Measurements from ENCODE around the gene HS3ST4. TPM values are rescaled to one million over a fixed set of nuclear protein-coding genes. Genes with fewer than 3 reads are reported as not detected.

HS3ST4 gene
- total and polyA plus RNA-seq, 2 experiments from 2014 or later: 0.44 to 2.1 TPM

DNA sequence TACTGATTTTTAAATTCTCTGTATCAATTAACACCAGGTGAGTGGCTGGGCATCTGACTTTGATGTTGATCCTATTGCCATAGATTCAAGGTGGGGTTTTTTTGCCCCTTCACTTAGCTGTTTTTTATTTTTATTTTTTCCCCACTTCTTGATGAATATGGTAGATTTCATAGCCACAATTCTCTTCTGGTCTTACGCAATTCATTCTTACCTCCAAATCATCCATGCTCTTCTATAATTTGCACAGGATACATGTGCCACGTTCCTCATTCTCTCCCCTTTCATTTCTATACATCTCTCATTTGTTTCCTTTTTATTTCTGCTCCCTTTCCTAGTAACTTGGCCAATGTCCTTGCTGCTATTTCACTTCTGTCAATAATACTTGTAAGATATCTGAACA lies 14.9 kb upstream of the HS3ST4 start (continued):
- TF ChIP-seq, protein P1, sequence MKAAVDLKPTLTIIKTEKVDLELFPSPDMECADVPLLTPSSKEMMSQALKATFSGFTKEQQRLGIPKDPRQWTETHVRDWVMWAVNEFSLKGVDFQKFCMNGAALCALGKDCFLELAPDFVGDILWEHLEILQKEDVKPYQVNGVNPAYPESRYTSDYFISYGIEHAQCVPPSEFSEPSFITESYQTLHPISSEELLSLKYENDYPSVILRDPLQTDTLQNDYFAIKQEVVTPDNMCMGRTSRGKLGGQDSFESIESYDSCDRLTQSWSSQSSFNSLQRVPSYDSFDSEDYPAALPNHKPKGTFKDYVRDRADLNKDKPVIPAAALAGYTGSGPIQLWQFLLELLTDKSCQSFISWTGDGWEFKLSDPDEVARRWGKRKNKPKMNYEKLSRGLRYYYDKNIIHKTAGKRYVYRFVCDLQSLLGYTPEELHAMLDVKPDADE (IDR thresholded peaks at IDR 0.05): no peak
- TF ChIP-seq NANOG (IDR thresholded peaks at IDR 0.05; ENCODE audit: borderline replicate concordance): no peak

DNA sequence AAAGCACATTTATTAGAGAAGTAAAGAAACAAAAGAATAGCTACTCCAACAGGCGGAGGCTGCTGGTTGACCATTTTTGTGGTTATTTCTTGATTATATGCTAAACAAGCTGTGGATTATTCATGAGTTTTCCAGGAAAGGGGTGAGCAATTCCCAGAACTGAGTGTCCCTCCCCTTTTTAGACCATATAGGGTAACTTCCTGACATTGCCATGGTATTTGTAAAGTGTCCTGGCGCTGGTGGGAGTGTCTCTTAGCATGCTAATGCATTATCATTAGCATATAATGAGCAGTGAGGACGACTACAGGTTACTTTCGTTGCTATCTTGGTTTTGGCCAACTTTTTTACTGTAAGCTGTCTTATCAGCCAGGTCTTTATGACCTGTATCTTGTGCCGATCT lies 12.2 kb upstream of the HS3ST4 start:
- Mint-ChIP-seq H3K4me1 (no peaks in the 10 kb centered on the region), H3K36me3 (ENCODE audit: low read depth) (no peaks in the 10 kb centered on the region; the same call in 2 of the 3 replicates), H3K27me3 (ENCODE audit: insufficient read depth, low read depth, poor library complexity) (no peaks in the 10 kb centered on the region), H3K4me3 (no peak overlapping the region), H3K9me3 (peaks cover 56% of the 10 kb centered on the region), H3K27ac (no peak overlapping the region)
- Histone ChIP-seq H3K4me2 (no peak overlapping the region), H3K27ac (ENCODE audit: low read depth) (no peak overlapping the region), H3K79me2 (replicated peaks; ENCODE audit: insufficient read depth) (no peaks in the 10 kb centered on the region), H3K4me3 (no peak overlapping the region), H3K4me1 (ENCODE audit: insufficient read depth) (no peaks in the 10 kb centered on the region), H4K20me1 (replicated peaks; ENCODE audit: insufficient read depth) (no peaks in the 10 kb centered on the region), H3K27me3 (ENCODE audit: insufficient read depth) (no peaks in the 10 kb centered on the region), H3K36me3 (ENCODE audit: insufficient read depth) (no peaks in the 10 kb centered on the region), H2AFZ (no peak overlapping the region), H3F3A (replicated peaks; ENCODE audit: low read depth) (no peaks in the 10 kb centered on the region), H3K9me2 (ENCODE audit: insufficient read depth) (no peaks in the 10 kb centered on the region)
- no peak for ATAC-seq
- peak; percentile 8 for DNase-seq (ENCODE audit: low spot score)
- TF ChIP-seq JUNB (IDR thresholded peaks at IDR 0.05; ENCODE audit: unreplicated experiment) (no peak), STAT1 (IDR thresholded peaks at IDR 0.05; ENCODE audit: unreplicated experiment) (no peak), POLR2AphosphoS5 (IDR thresholded peaks at IDR 0.05; ENCODE audit: low read depth) (no peak), NANOG (IDR thresholded peaks at IDR 0.05; ENCODE audit: borderline replicate concordance) (no peak), ZNF331 (CRISPR knock-in tag; IDR thresholded peaks at IDR 0.05; ENCODE audit: low read depth) (no peak), EZH2phosphoT487 (IDR thresholded peaks at IDR 0.05; ENCODE audit: unreplicated experiment) (no peak), ZNF114 (CRISPR knock-in tag; IDR thresholded peaks at IDR 0.05) (no peak), EZH2 (IDR thresholded peaks at IDR 0.05; ENCODE audit: low read depth, unreplicated experiment) (no peak)
- TF ChIP-seq, protein P2, sequence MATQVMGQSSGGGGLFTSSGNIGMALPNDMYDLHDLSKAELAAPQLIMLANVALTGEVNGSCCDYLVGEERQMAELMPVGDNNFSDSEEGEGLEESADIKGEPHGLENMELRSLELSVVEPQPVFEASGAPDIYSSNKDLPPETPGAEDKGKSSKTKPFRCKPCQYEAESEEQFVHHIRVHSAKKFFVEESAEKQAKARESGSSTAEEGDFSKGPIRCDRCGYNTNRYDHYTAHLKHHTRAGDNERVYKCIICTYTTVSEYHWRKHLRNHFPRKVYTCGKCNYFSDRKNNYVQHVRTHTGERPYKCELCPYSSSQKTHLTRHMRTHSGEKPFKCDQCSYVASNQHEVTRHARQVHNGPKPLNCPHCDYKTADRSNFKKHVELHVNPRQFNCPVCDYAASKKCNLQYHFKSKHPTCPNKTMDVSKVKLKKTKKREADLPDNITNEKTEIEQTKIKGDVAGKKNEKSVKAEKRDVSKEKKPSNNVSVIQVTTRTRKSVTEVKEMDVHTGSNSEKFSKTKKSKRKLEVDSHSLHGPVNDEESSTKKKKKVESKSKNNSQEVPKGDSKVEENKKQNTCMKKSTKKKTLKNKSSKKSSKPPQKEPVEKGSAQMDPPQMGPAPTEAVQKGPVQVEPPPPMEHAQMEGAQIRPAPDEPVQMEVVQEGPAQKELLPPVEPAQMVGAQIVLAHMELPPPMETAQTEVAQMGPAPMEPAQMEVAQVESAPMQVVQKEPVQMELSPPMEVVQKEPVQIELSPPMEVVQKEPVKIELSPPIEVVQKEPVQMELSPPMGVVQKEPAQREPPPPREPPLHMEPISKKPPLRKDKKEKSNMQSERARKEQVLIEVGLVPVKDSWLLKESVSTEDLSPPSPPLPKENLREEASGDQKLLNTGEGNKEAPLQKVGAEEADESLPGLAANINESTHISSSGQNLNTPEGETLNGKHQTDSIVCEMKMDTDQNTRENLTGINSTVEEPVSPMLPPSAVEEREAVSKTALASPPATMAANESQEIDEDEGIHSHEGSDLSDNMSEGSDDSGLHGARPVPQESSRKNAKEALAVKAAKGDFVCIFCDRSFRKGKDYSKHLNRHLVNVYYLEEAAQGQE (IDR thresholded peaks at IDR 0.05; ENCODE audit: unreplicated experiment): no peak
- TF ChIP-seq, protein P3, sequence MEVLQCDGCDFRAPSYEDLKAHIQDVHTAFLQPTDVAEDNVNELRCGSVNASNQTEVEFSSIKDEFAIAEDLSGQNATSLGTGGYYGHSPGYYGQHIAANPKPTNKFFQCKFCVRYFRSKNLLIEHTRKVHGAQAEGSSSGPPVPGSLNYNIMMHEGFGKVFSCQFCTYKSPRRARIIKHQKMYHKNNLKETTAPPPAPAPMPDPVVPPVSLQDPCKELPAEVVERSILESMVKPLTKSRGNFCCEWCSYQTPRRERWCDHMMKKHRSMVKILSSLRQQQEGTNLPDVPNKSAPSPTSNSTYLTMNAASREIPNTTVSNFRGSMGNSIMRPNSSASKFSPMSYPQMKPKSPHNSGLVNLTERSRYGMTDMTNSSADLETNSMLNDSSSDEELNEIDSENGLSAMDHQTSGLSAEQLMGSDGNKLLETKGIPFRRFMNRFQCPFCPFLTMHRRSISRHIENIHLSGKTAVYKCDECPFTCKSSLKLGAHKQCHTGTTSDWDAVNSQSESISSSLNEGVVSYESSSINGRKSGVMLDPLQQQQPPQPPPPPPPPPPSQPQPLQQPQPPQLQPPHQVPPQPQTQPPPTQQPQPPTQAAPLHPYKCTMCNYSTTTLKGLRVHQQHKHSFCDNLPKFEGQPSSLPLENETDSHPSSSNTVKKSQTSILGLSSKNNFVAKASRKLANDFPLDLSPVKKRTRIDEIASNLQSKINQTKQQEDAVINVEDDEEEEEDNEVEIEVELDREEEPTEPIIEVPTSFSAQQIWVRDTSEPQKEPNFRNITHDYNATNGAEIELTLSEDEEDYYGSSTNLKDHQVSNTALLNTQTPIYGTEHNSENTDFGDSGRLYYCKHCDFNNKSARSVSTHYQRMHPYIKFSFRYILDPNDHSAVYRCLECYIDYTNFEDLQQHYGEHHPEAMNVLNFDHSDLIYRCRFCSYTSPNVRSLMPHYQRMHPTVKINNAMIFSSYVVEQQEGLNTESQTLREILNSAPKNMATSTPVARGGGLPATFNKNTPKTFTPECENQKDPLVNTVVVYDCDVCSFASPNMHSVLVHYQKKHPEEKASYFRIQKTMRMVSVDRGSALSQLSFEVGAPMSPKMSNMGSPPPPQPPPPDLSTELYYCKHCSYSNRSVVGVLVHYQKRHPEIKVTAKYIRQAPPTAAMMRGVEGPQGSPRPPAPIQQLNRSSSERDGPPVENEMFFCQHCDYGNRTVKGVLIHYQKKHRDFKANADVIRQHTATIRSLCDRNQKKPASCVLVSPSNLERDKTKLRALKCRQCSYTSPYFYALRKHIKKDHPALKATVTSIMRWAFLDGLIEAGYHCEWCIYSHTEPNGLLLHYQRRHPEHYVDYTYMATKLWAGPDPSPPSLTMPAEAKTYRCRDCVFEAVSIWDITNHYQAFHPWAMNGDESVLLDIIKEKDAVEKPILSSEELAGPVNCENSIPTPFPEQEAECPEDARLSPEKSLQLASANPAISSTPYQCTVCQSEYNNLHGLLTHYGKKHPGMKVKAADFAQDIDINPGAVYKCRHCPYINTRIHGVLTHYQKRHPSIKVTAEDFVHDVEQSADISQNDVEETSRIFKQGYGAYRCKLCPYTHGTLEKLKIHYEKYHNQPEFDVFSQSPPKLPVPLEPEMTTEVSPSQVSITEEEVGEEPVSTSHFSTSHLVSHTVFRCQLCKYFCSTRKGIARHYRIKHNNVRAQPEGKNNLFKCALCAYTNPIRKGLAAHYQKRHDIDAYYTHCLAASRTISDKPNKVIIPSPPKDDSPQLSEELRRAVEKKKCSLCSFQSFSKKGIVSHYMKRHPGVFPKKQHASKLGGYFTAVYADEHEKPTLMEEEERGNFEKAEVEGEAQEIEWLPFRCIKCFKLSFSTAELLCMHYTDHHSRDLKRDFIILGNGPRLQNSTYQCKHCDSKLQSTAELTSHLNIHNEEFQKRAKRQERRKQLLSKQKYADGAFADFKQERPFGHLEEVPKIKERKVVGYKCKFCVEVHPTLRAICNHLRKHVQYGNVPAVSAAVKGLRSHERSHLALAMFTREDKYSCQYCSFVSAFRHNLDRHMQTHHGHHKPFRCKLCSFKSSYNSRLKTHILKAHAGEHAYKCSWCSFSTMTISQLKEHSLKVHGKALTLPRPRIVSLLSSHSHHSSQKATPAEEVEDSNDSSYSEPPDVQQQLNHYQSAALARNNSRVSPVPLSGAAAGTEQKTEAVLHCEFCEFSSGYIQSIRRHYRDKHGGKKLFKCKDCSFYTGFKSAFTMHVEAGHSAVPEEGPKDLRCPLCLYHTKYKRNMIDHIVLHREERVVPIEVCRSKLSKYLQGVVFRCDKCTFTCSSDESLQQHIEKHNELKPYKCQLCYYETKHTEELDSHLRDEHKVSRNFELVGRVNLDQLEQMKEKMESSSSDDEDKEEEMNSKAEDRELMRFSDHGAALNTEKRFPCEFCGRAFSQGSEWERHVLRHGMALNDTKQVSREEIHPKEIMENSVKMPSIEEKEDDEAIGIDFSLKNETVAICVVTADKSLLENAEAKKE (CRISPR knock-in tag; IDR thresholded peaks at IDR 0.05): no peak
- TF ChIP-seq, protein P4, sequence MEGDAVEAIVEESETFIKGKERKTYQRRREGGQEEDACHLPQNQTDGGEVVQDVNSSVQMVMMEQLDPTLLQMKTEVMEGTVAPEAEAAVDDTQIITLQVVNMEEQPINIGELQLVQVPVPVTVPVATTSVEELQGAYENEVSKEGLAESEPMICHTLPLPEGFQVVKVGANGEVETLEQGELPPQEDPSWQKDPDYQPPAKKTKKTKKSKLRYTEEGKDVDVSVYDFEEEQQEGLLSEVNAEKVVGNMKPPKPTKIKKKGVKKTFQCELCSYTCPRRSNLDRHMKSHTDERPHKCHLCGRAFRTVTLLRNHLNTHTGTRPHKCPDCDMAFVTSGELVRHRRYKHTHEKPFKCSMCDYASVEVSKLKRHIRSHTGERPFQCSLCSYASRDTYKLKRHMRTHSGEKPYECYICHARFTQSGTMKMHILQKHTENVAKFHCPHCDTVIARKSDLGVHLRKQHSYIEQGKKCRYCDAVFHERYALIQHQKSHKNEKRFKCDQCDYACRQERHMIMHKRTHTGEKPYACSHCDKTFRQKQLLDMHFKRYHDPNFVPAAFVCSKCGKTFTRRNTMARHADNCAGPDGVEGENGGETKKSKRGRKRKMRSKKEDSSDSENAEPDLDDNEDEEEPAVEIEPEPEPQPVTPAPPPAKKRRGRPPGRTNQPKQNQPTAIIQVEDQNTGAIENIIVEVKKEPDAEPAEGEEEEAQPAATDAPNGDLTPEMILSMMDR (conservative IDR thresholded peaks at IDR 0.05; ENCODE audit: low read depth in 2 of 2): no peak
- TF ChIP-seq, protein P1 (IDR thresholded peaks at IDR 0.05): no peak
